GM19455 (cell line): ENCODE measurements around the gene LRRC61.

Source experiments
- ATAC-seq: cut with Tn5 transposase; IDR thresholded peaks from one replicate; pipeline ENCODE4 v1.9.1; 2021; ENCODE audit not compliant: unreplicated experiment

Gene LRRC61

DNA sequence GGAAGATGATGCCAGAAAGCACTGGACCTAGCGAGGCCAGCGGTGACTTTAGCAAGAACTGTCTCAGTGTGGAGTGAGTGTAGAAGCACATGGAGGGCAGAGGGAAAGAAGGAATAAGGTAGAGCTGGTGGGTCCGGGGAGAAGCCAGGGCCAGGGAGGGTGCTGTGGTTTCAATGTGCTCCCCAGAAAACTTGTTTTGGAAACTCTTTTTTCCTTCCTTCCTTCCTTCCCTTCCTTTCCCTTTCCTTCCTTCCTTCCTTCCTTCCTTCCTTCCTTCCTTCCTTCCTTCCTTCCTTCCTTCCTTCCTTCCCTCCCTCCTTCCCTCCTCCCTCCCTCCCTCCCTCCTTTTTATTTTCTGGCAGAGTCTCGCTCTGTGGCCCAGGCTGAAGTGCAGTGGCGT, 23.8 kb downstream of the LRRC61 start:
- no peak for ATAC-seq

DNA sequence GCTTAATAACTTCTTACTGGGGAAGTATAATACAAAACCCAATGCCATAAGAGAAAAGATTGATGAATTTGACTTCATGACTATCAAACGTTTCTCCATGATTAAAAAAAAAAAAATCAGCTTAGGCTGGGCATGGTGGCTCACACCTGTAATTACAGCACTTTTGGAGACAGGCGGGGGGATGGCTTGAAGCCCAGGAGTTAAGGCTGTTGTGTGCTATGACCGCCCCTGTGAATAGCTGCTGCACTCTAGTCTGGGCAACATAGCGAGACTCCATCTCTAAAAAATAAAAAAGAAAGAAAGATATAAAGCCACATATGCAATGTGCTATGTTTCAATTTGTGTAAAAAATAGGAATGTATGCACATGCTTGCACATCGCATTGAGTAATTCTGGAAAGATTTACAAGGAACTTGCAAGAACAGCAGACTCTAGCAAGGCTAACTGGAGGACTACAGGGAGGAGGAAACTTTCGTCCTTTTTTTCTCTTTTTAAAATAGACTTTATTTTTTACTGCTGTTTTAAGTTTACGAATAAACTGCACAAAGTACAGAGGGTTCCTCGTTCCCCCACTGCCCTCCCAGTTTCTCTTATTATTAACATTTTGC, 28.5 kb downstream of the LRRC61 start:
- ATAC-seq, result no peak

DNA sequence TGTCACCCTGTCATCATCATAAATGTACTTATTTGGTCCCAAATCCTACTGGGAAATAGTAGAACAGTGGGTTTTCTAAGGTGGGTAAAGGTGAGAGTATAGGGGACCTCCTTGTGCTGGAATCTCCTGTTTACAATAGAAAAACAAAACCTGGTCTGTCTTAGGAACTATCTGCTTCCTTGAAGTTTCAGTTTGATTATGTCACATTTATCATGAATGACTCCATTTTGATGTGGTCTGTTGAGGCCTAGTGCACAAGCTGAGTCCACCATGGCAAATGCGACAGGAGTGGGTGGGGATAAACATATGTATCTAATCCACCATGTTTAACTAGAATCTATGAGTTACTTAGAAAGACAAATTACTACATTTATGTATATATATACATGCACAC, 32.5 kb downstream of the LRRC61 start:
- ATAC-seq, result no peak

GRCh38 chr7:150356265-150356897, 33.2 kb downstream of the LRRC61 start:
- ATAC-seq, result no peak

GRCh38 chr7:150357270-150357669, 34.1 kb downstream of the LRRC61 start:
- ATAC-seq, result no peak

DNA sequence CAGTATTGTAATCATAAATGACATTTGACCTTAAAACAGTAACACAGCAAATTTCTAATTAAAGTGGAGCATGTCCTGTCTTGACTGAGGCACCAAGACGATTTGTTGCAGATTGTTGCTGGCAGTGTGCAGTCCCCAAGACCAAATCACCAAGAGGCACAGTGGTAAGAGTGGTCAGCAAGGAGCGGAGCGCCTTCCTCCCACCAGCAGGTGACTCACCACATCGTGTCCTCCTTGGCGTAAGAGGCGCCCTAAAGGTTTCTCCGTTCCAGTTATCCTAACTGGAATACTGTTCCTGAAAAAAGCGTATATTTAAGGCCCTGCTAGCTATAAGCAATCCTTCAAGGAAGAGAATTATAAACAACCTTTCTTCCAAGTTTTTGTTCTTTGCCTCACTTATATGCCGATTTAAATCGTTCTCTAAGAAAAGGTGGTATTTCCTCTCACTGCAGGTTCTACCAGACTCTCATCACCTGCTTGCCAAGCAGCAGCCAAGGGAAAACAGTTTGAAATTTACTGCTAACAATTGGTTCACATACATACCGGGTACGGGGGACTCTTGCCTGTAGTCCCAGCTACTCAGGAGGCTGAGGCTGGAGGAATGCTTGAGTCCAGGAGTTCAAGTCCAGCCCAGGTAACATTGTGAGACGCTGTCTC, 34.7 kb downstream of the LRRC61 start:
- no peak for ATAC-seq

DNA sequence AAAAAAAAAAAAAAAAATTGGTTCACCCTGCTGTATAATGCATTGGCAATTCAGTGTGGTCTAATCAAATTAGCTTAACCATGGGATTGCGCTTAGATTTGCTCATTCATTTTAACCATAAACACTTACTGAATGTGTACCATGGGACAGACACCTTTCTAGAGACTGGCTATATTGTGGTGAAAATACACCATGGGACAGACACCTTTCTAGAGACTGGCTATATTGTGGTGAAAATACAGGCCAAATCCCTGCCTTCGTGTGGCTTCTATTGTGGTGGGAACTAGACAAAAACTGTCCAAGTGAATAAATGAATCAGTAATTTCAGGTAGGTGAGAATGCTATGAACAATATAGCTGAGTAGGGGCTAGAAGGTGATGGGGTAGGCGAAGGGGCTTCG, 35.3 kb downstream of the LRRC61 start:
- no peak for ATAC-seq

DNA sequence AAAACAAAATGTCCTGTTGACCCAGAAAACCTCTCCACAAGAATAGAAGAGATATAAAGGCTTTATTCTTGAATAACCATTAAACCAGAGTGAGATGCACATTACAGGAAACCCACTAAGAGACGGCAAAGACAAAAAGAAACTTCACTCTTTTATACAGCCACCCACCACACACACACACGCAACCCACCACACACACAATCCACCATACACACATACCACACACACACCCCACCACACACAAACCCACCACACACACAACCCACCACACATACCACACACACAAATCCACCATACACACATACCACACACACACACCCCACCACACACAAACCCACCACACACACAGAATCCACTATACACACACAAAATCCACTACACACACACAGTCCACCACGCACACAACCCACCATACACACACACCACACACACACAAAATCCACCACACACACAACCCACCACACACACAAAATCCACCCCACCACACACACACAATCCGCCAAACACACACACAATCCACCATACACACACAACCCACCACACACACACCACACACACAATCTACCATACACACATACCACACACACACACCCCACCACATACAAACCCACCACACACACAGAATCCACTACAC, 36.0 kb downstream of the LRRC61 start:
- ATAC-seq, result no peak

DNA sequence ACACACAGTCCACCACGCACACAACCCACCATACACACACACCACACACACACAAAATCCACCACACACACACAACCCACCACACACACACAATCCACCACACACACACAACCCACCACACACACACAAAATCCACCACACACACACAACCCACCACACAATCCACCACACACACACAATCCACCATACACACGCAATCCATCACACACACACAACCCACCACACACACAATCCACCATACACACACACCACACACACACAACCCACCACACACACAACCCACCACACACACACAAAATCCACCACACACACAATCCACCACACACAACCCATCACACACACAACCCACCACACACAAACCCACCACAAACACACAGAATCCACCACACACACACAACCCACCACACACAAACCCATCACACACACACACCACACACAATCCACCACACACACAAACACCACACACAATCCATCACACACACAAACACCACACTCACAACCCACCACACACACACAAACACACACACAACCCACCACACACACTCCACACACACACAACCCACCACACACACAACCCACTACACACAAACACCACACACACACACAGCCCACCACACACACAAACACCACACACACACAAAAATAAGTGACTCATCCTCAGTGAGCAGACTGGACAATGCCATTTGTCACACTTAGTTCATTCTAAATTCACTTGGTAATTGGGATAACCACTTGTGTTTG, 36.6 kb downstream of the LRRC61 start:
- no peak for ATAC-seq

- no peak for ATAC-seq
Observed at GRCh38 chr7:150360363-150361058, 37.4 kb downstream of the LRRC61 start.

DNA sequence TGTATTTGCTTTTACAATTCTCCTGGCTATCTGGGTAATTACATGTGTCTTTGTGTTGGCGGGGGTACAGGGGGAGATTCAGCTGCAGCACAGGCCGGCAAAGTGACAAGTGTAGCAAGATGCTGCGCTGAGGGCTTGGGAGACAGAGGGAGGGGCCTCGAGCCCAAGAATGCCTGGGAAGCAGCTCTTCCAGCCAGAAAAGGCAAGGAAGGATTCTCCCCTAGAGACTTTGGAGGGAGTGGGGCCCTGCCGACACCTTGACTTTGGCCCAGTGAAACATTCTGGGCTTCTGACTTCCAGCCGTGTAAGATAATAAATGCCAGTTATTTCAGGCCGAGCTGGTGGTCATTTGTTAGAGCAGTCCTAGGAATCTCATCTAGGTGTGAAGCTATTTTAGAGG, 38.2 kb downstream of the LRRC61 start:
- ATAC-seq, result no peak

- no peak for ATAC-seq
Observed at GRCh38 chr7:150361807-150362621, 38.9 kb downstream of the LRRC61 start.

DNA sequence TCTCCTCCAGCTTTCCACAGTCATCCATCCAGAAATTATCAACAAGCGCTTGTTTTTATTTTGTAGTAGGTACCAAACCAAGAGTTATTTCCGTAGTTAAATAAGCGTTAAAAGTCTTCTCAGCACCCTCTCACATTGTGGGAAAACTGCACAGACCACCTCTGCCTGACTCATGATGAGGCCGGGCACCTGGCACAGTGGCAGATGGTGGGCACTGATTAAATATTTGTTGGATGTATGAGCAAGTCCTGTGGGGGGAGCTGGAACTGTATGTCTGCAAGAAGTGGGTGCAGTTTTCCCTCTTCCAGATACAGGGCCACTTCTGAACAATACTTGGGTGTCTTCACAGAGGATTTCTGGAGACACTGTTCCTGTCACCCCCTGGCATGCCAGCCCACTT, 40.2 kb downstream of the LRRC61 start:
- no peak for ATAC-seq

DNA sequence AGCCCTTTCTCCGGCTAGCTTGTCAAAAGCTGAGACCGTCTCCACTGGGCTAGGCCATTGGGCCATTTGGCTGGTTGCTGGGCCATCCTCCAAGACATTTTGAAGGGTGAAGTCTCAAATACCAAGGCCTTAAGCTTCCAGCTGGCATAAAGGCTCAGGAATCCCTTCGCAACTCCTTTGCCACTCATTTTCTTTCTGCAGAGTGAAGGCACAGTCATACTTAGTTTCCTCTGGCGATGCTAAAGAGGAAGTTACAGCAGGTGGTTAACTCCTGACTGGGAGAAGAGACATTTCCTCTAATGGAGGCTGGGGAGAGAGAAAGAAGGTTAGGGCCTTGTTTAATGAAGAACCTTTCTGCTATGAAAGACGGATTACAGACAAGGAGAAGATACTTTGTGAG, 40.7 kb downstream of the LRRC61 start:
- ATAC-seq, result no peak

DNA sequence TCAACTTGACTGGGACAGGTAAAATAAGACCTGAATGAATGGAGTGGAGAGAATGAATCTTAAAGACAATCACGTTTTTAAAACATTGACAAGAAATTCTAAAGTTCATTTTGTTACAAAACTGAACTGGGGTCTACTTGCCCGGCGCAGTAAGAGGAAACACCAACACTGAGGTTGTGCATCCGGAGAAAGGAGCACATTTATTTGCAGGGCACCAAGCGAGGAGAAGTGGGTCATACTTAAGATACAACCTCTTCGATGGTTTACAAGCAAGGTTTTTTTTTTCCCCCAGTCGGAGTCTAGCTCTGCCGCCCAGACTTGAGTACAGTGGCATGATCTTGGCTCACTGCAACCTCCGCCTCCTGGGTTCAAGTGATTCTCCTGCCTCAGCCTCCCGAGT, 42.0 kb downstream of the LRRC61 start:
- ATAC-seq, result no peak

DNA sequence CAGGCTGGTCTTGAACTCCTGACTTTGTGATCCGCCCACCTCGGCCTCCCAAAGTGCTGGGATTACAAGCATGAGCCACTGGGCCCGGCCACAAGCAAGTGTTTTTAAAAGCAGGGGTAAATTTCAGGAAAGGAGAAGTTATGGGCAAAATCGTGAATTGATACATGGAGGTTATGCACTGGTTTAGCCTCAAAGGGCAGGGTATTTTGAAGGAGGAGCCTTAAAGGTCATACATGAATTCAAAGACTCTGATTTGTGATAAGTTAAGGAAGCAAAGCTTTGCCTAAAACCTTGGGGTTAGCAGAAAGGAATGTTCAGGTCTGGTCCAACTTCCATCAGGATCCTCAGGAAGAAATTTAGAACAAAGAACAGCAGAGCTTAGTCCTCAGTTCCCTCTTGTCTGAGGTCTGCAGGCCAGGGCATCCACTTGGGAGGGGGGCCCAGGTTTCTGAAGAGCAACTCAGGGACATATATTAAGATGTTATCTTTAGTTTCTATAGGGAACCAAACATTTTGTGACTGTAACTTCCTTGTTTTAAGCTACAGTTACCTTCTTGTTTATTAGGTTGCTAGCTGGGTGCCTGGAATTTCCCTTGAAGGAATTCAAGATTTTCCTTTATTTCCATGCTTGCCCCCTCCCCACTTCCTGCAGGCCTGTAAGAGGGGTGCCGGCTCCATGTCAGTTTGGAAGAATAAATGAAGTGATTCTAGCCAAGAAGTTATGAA, 42.7 kb downstream of the LRRC61 start:
- no peak for ATAC-seq

- no peak for ATAC-seq
Observed at GRCh38 chr7:150367677-150368095, 44.5 kb downstream of the LRRC61 start.

- ATAC-seq, result peak; percentile 60
Observed at GRCh38 chr7:150368096-150368883, 45.1 kb downstream of the LRRC61 start, which contains the start of gene REPIN1. REPIN1 (plus strand) TSS chr7:150368822; CDS start chr7:150369712, 890 bp downstream.
